H1 (cell line): ENCODE data around the gene POMP. TPM values are rescaled to one million over a fixed set of nuclear protein-coding genes. Genes with fewer than 3 reads are reported as not detected.
A peak's percentile ranks its signal among the peaks of the same experiment; 100 is the strongest.

ENCODE experiments used
- BCL11A ChIP-seq, 2 experiments: IDR thresholded peaks; one replicate each; pipeline ENCODE4 v1.6.1; 2011; ENCODE audit warnings: low read depth in 2 of 2, low read length in 2 of 2, mild to moderate bottlenecking in 2 of 2
- CBX5 ChIP-seq: fragments of 300-800, 300-1000 bp; sonication (generic); IDR thresholded peaks from 2 replicates; pipeline ENCODE4 v1.7.1; 2016; ENCODE audit warnings: antibody characterized with exemption, low read length, low read depth
- POU5F1 ChIP-seq: IDR thresholded peaks from 2 replicates; pipeline ENCODE4 v1.6.1; 2011; ENCODE audit warnings: low read depth, mild to moderate bottlenecking, low read length, moderate library complexity
- RFX5 ChIP-seq: IDR thresholded peaks from 2 replicates; pipeline ENCODE4 v1.6.1; 2011; ENCODE audit warnings: low read depth, low read length, improper control_type of control experiment, borderline replicate concordance
- SIX5 ChIP-seq: IDR thresholded peaks from 2 replicates; pipeline ENCODE4 v1.6.1; 2011; ENCODE audit warnings: mild to moderate bottlenecking, low read depth, low read length
- TBP ChIP-seq: IDR thresholded peaks from 2 replicates; pipeline ENCODE4 v1.6.1; 2011; ENCODE audit warnings: low read depth, low read length, improper control_type of control experiment
- polyA plus RNA-seq, 7 experiments: library from polyadenylated mRNA; depleted of rRNA in 3 of 7; stranded (reverse) in 5 of 7; unstranded in 2 of 7; fragments of >200 nt in 5 of 7; fragments of 200-250 nt in 2 of 7; gene quantifications; 1 replicate in 5 of 7; 2 replicates in 1 of 7; 4 replicates in 1 of 7; pipeline versions ENCODE4 v1.2.1 to v1.2.3, GENCODE V29; 2011 to 2013; ENCODE audit warnings: missing spikeins in 2 of 7, mixed read lengths in 2 of 7
- total RNA-seq: library from RNA; stranded (reverse); fragmentation: NEBNext Ultra II Directional; extraction: Animal tissue kit (Norgen Biotek cat#: 25700); gene quantifications from 2 replicates; pipeline ENCODE4 v1.2.1, GENCODE V29; 2021
- TF ChIP-seq, protein P1 (sequence below): fragments of 300-600 bp; sonication (generic); IDR thresholded peaks from 2 replicates; pipeline ENCODE4 v1.7.1; 2012; ENCODE audit warnings: low read length, moderate library complexity, mild to moderate bottlenecking, inconsistent platforms; ENCODE audit not compliant: insufficient replicate concordance
- TF ChIP-seq, protein P2 (sequence below), 3 experiments: IDR thresholded peaks; 1 replicate in 2 of 3; 2 replicates in 1 of 3; pipeline versions ENCODE4 v1.5.1 to v1.6.1; 2011; ENCODE audit warnings: low read length in 3 of 3, mild to moderate bottlenecking in 3 of 3, inconsistent platforms in 2 of 3, low read depth in 1 of 3, moderate library complexity in 1 of 3; ENCODE audit not compliant: insufficient read depth in 1 of 3; ENCODE audit errors: control extremely low read depth in 1 of 3

POMP gene
- total and polyA plus RNA-seq, 2 of the 8 experiments (the other 6 are each of a cell fraction or from before 2014, with no cell fraction given), result 38.4 to 115 TPM

DNA sequence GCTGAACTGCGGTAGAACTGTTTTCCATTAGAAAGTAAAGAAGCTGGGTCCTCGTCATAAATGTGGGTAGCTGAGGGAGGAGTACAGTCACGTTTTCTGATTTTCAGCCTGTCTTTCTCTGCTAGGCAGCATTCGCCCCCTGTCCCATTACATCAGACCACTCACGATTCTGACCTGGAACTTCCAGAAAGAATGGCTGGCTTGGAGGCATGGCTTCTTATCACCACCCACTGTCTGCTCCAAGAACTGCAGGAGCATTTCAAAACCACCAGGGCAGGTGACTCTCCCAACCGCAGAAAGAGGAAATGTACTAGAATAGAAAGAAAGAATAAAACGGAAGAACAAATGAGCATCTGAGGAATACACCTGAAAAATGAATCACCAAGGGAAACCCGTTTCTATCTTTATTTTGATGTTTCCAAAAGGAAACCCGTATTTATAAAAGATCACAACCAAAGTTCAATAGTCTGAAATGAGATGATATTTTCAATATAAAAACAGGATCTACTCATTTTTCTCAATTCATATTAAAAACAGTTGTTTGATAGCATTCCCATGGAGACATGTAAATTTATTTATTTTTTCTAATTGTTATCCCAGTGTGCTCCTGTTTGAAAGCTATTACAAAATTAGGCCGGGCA, 22.1 kb upstream of the POMP start (continued):
- TF ChIP-seq, protein P1, sequence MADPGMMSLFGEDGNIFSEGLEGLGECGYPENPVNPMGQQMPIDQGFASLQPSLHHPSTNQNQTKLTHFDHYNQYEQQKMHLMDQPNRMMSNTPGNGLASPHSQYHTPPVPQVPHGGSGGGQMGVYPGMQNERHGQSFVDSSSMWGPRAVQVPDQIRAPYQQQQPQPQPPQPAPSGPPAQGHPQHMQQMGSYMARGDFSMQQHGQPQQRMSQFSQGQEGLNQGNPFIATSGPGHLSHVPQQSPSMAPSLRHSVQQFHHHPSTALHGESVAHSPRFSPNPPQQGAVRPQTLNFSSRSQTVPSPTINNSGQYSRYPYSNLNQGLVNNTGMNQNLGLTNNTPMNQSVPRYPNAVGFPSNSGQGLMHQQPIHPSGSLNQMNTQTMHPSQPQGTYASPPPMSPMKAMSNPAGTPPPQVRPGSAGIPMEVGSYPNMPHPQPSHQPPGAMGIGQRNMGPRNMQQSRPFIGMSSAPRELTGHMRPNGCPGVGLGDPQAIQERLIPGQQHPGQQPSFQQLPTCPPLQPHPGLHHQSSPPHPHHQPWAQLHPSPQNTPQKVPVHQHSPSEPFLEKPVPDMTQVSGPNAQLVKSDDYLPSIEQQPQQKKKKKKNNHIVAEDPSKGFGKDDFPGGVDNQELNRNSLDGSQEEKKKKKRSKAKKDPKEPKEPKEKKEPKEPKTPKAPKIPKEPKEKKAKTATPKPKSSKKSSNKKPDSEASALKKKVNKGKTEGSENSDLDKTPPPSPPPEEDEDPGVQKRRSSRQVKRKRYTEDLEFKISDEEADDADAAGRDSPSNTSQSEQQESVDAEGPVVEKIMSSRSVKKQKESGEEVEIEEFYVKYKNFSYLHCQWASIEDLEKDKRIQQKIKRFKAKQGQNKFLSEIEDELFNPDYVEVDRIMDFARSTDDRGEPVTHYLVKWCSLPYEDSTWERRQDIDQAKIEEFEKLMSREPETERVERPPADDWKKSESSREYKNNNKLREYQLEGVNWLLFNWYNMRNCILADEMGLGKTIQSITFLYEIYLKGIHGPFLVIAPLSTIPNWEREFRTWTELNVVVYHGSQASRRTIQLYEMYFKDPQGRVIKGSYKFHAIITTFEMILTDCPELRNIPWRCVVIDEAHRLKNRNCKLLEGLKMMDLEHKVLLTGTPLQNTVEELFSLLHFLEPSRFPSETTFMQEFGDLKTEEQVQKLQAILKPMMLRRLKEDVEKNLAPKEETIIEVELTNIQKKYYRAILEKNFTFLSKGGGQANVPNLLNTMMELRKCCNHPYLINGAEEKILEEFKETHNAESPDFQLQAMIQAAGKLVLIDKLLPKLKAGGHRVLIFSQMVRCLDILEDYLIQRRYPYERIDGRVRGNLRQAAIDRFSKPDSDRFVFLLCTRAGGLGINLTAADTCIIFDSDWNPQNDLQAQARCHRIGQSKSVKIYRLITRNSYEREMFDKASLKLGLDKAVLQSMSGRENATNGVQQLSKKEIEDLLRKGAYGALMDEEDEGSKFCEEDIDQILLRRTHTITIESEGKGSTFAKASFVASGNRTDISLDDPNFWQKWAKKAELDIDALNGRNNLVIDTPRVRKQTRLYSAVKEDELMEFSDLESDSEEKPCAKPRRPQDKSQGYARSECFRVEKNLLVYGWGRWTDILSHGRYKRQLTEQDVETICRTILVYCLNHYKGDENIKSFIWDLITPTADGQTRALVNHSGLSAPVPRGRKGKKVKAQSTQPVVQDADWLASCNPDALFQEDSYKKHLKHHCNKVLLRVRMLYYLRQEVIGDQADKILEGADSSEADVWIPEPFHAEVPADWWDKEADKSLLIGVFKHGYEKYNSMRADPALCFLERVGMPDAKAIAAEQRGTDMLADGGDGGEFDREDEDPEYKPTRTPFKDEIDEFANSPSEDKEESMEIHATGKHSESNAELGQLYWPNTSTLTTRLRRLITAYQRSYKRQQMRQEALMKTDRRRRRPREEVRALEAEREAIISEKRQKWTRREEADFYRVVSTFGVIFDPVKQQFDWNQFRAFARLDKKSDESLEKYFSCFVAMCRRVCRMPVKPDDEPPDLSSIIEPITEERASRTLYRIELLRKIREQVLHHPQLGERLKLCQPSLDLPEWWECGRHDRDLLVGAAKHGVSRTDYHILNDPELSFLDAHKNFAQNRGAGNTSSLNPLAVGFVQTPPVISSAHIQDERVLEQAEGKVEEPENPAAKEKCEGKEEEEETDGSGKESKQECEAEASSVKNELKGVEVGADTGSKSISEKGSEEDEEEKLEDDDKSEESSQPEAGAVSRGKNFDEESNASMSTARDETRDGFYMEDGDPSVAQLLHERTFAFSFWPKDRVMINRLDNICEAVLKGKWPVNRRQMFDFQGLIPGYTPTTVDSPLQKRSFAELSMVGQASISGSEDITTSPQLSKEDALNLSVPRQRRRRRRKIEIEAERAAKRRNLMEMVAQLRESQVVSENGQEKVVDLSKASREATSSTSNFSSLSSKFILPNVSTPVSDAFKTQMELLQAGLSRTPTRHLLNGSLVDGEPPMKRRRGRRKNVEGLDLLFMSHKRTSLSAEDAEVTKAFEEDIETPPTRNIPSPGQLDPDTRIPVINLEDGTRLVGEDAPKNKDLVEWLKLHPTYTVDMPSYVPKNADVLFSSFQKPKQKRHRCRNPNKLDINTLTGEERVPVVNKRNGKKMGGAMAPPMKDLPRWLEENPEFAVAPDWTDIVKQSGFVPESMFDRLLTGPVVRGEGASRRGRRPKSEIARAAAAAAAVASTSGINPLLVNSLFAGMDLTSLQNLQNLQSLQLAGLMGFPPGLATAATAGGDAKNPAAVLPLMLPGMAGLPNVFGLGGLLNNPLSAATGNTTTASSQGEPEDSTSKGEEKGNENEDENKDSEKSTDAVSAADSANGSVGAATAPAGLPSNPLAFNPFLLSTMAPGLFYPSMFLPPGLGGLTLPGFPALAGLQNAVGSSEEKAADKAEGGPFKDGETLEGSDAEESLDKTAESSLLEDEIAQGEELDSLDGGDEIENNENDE, result no peak
- no peak for TF ChIP-seq SIX5
- TF ChIP-seq RFX5, result no peak
- TF ChIP-seq, protein P2, sequence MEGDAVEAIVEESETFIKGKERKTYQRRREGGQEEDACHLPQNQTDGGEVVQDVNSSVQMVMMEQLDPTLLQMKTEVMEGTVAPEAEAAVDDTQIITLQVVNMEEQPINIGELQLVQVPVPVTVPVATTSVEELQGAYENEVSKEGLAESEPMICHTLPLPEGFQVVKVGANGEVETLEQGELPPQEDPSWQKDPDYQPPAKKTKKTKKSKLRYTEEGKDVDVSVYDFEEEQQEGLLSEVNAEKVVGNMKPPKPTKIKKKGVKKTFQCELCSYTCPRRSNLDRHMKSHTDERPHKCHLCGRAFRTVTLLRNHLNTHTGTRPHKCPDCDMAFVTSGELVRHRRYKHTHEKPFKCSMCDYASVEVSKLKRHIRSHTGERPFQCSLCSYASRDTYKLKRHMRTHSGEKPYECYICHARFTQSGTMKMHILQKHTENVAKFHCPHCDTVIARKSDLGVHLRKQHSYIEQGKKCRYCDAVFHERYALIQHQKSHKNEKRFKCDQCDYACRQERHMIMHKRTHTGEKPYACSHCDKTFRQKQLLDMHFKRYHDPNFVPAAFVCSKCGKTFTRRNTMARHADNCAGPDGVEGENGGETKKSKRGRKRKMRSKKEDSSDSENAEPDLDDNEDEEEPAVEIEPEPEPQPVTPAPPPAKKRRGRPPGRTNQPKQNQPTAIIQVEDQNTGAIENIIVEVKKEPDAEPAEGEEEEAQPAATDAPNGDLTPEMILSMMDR (IDR thresholded peaks at IDR 0.05; ENCODE audit: control extremely low read depth in 1 of 3, insufficient read depth in 1 of 3, low read depth in 1 of 3, low read length in 3 of 3), result peak; percentile 70 to 90 (median 85)
- TF ChIP-seq POU5F1, result no peak
- TF ChIP-seq BCL11A (IDR thresholded peaks at IDR 0.05; ENCODE audit: low read depth in 2 of 2, low read length in 2 of 2), result no peak
- TF ChIP-seq CBX5, result no peak
- TF ChIP-seq TBP, result 0 out of 2 replicates have a peak, but pooled peaks have one; percentile 15
